ENCODE results near the gene CDH13. TPM values are rescaled to one million over a fixed set of nuclear protein-coding genes. Genes with fewer than 3 reads are reported as not detected.

CDH13 gene
- total and polyA plus RNA-seq, 7 donors = 6.1 to 30.7 (median 22.8) TPM

GRCh38 chr16:83185902-83186301 is 559.1 kb downstream of the CDH13 start:
- H3K27ac ChIP-seq = no peak overlapping the region
- intact Hi-C loops (cut with DNase I) = no loop called here
- H3K27me3 ChIP-seq (ENCODE audit: insufficient read depth in 3 of 3, low read length in 2 of 3) = no peaks in the 10 kb centered on the region
- no peaks in the 10 kb centered on the region for H3K36me3 ChIP-seq (ENCODE audit: insufficient read depth in 1 of 2, low read depth in 1 of 2)
- 96 to 100% (median 97%) methylated on average over 6 of the region's 6 CpGs for WGBS, 3 donors
- ATAC-seq (no peak), DNase-seq (no peak)
- H3K9me3 ChIP-seq = no peaks in the 10 kb centered on the region
- no peak for TF ChIP-seq CTCF (IDR thresholded peaks at IDR 0.05)
- no peak overlapping the region for H3K4me3 ChIP-seq
- no peaks in the 10 kb centered on the region for H3K4me1 ChIP-seq

- 68 to 74% (median 70%) methylated on average over 3 of the region's 3 CpGs for WGBS, 3 donors
- no peak for ATAC-seq
- DNase-seq = no peak
- intact Hi-C loops (cut with DNase I) = no loop called here
- no peak overlapping the region for H3K4me3 ChIP-seq
- no peaks in the 10 kb centered on the region for H3K36me3 ChIP-seq (ENCODE audit: insufficient read depth in 1 of 2, low read depth in 1 of 2)
- no peaks in the 10 kb centered on the region for H3K4me1 ChIP-seq
- H3K27me3 ChIP-seq (ENCODE audit: insufficient read depth in 3 of 3, low read length in 2 of 3) = no peaks in the 10 kb centered on the region
- H3K27ac ChIP-seq = no peak overlapping the region
- no peaks in the 10 kb centered on the region for H3K9me3 ChIP-seq
- TF ChIP-seq CTCF (IDR thresholded peaks at IDR 0.05) = no peak
These were observed 560.6 kb downstream of the CDH13 start for GRCh38 chr16:83187405-83187804.

- TF ChIP-seq CTCF (IDR thresholded peaks at IDR 0.05) = no peak
- Histone ChIP-seq H3K4me3 (no peak overlapping the region), H3K9me3 (no peaks in the 10 kb centered on the region), H3K27ac (no peak overlapping the region), H3K27me3 (ENCODE audit: insufficient read depth in 3 of 3, low read length in 2 of 3) (no peaks in the 10 kb centered on the region), H3K4me1 (no peaks in the 10 kb centered on the region), H3K36me3 (ENCODE audit: insufficient read depth in 1 of 2, low read depth in 1 of 2) (no peaks in the 10 kb centered on the region)
- intact Hi-C loops (cut with DNase I) = no loop called here
- 91 to 97% (median 94%) methylated on average over 3 of the region's 3 CpGs for WGBS, 3 donors
- no peak for DNase-seq
- no peak for ATAC-seq
These were observed 570.0 kb downstream of the CDH13 start for GRCh38 chr16:83196796-83197195.

GRCh38 chr16:83197450-83197849 is 570.7 kb downstream of the CDH13 start:
- no peak for ATAC-seq
- DNase-seq = no peak
- no peaks in the 10 kb centered on the region for H3K9me3 ChIP-seq
- no peak overlapping the region for H3K27ac ChIP-seq
- no peaks in the 10 kb centered on the region for H3K36me3 ChIP-seq (ENCODE audit: insufficient read depth in 1 of 2, low read depth in 1 of 2)
- intact Hi-C loops (cut with DNase I) = no loop called here
- no peaks in the 10 kb centered on the region for H3K4me1 ChIP-seq
- no peaks in the 10 kb centered on the region for H3K27me3 ChIP-seq (ENCODE audit: insufficient read depth in 3 of 3, low read length in 2 of 3)
- TF ChIP-seq CTCF (IDR thresholded peaks at IDR 0.05) = no peak
- 95 to 97% (median 97%) methylated on average over 5 of the region's 5 CpGs for WGBS, 3 donors
- H3K4me3 ChIP-seq = no peak overlapping the region

- no peak for TF ChIP-seq CTCF (IDR thresholded peaks at IDR 0.05)
- intact Hi-C loops (cut with DNase I) = no loop called here
These were observed 572.2 kb downstream of the CDH13 start for GRCh38 chr16:83198977-83199376.

More at GRCh38 chr16:83198977-83199376, 572.2 kb downstream of the CDH13 start:
- DNase-seq (no peak), ATAC-seq (no peak)
- no peaks in the 10 kb centered on the region for H3K9me3 ChIP-seq
- no peak overlapping the region for H3K27ac ChIP-seq
- H3K36me3 ChIP-seq (ENCODE audit: insufficient read depth in 1 of 2, low read depth in 1 of 2) = no peaks in the 10 kb centered on the region
- H3K4me1 ChIP-seq = no peaks in the 10 kb centered on the region
- H3K27me3 ChIP-seq (ENCODE audit: insufficient read depth in 3 of 3, low read length in 2 of 3) = no peaks in the 10 kb centered on the region
- 42 to 71% (median 52%) methylated on average over 4 of the region's 4 CpGs for WGBS, 3 donors
- H3K4me3 ChIP-seq = no peak overlapping the region

All from psoas muscle (tissue), 8 donors.